Endometrial microvascular endothelial cells (primary cell): ENCODE results near the gene LRCH1. TPM values are rescaled to one million over a fixed set of nuclear protein-coding genes. Genes with fewer than 3 reads are reported as not detected.

Experiments used
- in situ Hi-C: cut with HindIII; loops from 2 replicates; pipeline ENCODE4 v1.10.0; 2017; ENCODE audit warnings: low sequenced_read_pairs, low pct_unique_long_range_greater_than_20kb; ENCODE audit errors: inconsistent ontology term
- total RNA-seq: library from RNA; depleted of rRNA; stranded (reverse); fragments of >200 nt; gene quantifications from one replicate; pipeline ENCODE4 v1.2.3, GENCODE V29; 2015; ENCODE audit errors: inconsistent ontology term

The LRCH1 gene
- total RNA-seq, 1 donor from 2014 or later = 13.2 TPM

DNA sequence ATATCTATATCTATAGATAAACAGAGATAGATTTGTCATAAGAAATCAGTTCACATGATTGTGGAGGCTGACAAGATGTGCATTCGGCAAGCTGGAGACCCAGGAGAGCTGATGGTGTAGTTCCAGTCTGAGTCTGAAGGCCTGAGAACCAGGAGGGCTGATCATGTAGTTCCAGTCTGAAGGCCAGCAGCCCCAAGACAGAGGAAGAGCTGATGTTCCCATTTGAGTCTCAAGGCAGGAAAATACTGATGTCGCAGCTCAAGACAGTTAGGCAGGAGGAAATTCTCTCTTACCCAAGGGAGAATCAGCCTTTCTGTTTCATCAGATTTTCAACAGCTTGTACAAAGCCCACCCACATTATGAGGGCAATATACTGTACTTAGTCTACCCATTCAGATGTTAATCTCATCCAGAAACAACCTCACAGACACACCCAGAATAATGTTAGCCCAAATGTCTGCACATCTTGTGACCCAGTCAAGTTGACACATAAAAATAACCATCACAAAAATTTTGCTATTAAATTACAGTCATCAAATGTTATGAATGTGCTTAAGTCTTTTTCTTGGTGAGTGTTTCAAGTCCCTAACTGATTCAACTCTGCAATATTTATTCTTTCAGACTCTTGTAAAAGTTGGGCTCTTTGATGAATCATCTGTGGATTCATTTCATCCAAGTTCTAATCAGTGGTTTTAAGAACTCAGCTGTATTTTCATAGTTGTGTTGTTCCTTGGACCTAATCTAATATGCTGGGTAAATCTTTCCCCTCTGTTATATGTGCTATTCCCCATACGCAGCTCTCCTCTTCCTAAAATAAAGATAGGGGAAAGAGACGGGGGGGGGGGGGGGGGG, 22.7 kb upstream of the LRCH1 start:
- in situ Hi-C loops = no loop called here

DNA sequence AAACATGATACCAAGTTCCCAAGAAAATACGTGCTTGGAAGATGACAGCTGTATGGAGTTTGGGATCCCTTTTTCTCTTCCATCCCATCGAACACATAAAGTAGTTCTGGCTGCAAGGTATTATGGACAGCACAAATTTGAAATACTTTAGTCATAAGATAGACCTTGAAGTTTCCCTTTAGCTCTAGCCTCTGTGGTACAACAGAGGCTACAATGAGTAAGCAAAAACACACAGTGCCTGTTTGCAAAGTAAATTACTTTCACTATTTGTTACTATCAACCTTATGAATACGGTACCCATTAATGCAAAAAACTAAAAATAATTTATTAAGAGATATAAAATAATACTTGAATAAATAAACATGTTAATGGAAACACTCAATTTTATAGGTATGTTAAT, 21.0 kb upstream of the LRCH1 start:
- in situ Hi-C loops = no loop called here

GRCh38 chr13:46535002-46535401, 18.0 kb upstream of the LRCH1 start:
- in situ Hi-C loops = no loop called here

GRCh38 chr13:46535825-46536224, 17.1 kb upstream of the LRCH1 start:
- in situ Hi-C loops = no loop called here

DNA sequence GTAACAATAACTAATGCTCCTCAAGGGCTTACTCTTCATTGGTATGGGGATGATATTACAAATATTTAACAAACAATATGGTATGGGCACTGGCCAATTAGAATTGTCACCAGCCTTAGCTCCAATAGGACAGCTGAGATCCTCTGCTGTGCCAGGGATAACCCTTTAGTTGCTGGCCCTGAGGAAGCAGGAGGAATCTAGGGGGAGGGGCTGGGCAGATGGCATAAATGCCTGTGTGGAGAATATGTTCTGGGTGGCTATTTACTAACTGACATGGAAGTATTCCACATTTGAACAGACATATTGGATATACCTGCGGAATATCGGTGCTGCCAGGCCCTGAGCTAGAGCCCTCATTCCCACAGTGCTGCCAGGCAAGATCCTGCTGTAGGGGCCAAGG, 16.6 kb upstream of the LRCH1 start:
- in situ Hi-C loops = no loop called here

DNA sequence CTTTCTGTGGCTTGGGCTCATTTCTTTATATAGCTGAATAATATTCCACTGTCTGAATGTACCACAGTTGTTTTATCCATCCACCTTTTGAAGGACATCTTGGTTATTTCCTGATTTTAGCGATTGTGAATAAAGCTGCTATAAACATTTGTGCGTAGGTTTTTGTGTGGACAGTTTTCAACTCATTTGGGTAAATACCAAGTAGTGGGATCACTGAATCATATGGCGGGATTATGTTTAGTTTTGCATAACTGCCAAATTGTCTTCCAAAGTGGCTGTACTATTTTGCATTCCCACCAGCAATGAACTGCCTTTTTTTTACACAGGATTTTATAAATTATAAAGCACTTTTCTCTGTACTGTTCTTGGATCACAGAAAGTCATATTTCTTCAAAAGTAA, 13.7 kb upstream of the LRCH1 start:
- in situ Hi-C loops = no loop called here

GRCh38 chr13:46541210-46541609, 11.8 kb upstream of the LRCH1 start:
- in situ Hi-C loops = no loop called here

GRCh38 chr13:46542833-46543232, 10.1 kb upstream of the LRCH1 start:
- in situ Hi-C loops = no loop called here

DNA sequence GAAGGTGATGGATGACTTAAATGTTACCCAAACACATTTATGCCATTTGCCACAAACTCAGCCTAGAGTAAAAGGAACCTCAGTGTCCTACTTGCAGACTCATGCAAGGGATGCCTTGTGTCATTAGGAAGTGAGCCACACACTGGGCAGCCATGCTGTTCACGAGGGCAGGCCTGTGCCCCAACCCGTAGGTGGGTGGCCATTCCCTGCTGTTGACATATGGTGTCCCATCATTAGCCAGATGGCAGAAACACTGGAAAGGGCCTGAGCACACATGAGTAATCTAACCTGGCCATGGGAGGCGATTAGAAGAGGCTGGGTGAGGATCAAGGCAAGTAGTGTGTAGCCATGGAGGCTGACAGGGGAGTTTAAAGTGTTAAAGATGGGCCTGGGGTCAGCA, 9.7 kb upstream of the LRCH1 start:
- in situ Hi-C loops = no loop called here

DNA sequence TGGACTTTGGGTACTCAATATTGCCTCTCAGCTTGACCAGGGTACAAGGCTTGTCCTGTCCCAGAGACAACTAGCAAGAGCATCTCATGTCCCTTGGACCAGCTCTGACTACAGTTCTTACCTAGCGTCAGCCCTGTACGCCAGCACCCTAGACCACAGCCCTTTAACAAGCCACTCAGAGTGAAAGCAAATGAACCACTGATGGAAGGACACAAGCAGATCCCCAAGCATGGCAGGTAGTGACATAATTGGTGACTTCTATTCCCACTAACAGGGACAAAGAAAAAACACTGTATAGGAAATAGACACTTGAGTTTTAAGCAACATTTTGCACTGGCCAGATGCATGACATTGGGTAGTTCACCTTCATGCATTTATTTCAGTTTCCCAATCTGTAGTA, 8.8 kb upstream of the LRCH1 start:
- in situ Hi-C loops = no loop called here

DNA sequence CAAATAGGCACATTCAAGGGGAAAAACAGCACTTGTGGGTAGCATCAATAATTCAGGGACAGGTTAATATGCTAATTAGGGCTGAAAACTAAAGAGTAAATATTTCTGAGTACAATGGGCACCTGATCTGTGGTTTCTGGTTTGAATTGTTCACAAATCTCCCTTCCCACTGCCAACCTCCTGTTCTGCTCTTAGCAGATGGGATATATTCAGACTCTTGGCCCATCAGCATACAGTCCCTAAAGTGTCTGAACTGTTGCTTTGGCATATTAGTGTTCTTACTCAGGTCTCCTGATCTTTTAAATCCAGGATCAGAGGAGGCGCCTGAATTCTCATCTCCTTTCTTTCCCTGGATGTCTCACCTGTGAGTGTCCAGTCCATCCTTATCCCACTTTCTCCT, 8.2 kb upstream of the LRCH1 start:
- in situ Hi-C loops = no loop called here

GRCh38 chr13:46546084-46546768, 6.7 kb upstream of the LRCH1 start:
- in situ Hi-C loops = no loop called here

GRCh38 chr13:46550822-46551221, 2.1 kb upstream of the LRCH1 start:
- in situ Hi-C loops = no loop called here

DNA sequence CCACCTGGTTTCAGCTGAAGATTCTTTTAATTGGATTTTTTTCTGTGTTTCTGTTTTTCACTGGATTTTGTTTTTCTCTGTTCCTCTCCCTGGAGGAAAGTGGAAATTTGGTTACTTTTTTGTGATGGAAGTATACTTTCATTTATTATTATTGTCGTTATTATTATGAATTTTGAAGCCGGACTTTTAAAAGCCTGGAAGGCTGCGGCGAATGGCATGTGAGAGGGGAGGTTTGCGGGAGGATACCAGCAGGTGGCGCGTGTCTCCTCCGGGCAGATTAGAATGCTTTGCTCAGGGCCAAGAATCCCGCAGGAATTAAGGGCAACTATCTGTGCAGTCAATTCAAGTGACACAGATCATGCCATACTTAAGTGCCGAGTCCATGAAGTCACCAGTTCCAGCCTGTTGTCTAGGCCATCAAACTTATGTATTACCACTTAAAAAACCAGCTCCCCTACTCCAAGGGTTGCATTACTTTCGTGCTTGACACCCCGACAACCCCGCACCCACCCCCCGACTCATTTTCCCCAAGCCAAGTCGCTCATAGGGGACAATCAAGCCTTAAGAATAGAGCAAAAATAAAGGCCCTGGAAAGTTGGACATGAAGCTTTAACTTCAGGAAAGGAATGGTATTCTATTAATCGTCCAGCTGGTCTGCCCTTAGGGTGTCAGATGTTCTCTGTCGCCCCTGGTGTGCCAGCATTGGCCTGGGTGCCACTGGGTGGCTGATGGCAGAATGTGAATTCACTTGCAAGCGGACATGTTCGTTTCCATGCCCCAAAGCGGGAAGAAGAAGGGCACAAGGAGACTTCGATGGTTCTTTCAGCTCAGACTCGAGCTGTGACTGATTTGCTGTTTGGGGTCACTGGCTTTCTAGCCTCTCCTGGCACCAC, 1.3 kb upstream of the LRCH1 start:
- in situ Hi-C loops = no loop called here

- in situ Hi-C loops = no loop called here
Observed at GRCh38 chr13:46552303-46552682, 677 bp upstream of the LRCH1 start.

- in situ Hi-C loops = no loop called here
Observed at GRCh38 chr13:46553521-46553885, 533 bp downstream of the LRCH1 start.

DNA sequence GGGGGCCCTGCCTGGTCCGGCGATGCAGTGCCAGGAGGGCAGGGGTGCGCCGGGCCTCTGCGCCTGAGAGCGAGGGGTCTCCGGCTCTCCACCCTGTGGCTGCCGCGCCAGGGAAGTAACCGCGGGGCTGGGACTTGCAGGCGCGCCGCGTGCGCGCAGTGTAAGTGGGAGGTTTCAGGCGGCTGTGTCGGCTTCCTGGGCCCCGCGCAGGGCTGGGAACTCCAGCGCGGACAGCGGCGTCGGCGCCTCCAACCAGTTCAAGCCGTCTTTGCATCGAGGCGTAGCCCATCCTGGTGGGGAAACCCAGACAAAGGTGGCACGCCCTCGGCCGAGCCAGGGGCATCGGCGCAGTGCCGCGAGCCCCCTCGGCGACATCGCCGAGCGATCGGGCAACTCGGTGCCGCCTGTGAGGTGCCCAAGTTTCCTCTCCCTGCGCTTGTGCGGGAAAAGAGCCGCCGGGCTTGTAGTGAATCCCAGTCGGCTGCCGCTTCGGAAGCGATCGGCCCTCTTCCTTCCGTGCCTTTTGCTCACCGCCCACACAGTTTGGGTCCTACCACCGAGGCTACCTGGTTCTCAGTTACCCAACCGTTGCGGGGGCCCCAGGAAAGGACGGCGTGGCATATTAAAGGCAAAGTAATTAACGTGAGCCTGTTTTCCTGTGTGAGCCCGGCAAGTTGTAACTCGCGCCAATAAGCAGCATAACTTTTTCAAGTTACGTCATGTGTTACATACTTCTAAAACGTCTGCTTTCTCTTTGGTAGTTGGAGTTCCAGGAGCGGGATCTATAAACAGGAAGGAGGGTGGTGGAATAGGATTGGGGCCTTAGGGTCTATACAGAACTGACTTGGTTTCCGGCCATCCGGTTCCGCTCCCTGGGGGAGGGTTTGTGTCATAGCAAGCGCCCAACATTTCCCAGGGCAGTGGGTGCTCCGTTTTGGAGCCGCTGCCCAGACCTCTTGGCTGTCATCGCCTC, 1.2 kb downstream of the LRCH1 start:
- in situ Hi-C loops = no loop called here

GRCh38 chr13:46554951-46555350, 2.0 kb downstream of the LRCH1 start:
- in situ Hi-C loops = no loop called here
